NB4 (cell line): ENCODE results near the gene FAM200C.

Experiments
- DNase-seq: peaks from one replicate; pipeline ENCODE4 v3.0.0; 2010; ENCODE audit warnings: low read depth
- H3K4me3 ChIP-seq: one replicate; pipeline ENCODE4 v1.5.1; 2011; ENCODE audit warnings: mild to moderate bottlenecking, low read depth, low read length, moderate library complexity
- CTCF ChIP-seq: IDR thresholded peaks from one replicate; pipeline ENCODE4 v1.5.1; 2012; ENCODE audit warnings: low read depth, low read length
- MAX ChIP-seq: IDR thresholded peaks from 2 replicates; pipeline ENCODE4 v1.6.1; 2011; ENCODE audit warnings: low read depth, low read length
- MYC ChIP-seq: IDR thresholded peaks from 2 replicates; pipeline ENCODE4 v1.6.1; 2011; ENCODE audit warnings: low read depth, low read length
- POLR2A ChIP-seq: IDR thresholded peaks from 2 replicates; pipeline ENCODE4 v1.6.1; 2011; ENCODE audit warnings: mild to moderate bottlenecking; ENCODE audit not compliant: insufficient read length; ENCODE audit errors: extremely low read depth

FAM200C gene

GRCh38 chr5:160369990-160370712 lies 29.7 kb downstream of the FAM200C start, which contains the start of gene C1QTNF2:
C1QTNF2 (minus strand) TSS chr5:160370626; CDS start chr5:160355011, 15,615 bp downstream.
- DNase-seq = peak; percentile 42
- no peak for TF ChIP-seq POLR2A
- no peak for TF ChIP-seq MYC
- no peak for TF ChIP-seq MAX
- no peak for TF ChIP-seq CTCF
- peak within 1 kb of the TSS; percentile 62 for H3K4me3 ChIP-seq

GRCh38 chr5:160367885-160368284 lies 32.0 kb downstream of the FAM200C start:
- DNase-seq = no peak
- TF ChIP-seq CTCF (no peak), MYC (no peak), MAX (no peak), POLR2A (no peak)
- H3K4me3 ChIP-seq = no peak overlapping the region

- H3K4me3 ChIP-seq = no peak overlapping the region
- DNase-seq = no peak
- TF ChIP-seq CTCF = no peak
- no peak for TF ChIP-seq MAX
- TF ChIP-seq MYC = no peak
- no peak for TF ChIP-seq POLR2A
Measured at GRCh38 chr5:160367261-160367660, 32.6 kb downstream of the FAM200C start.

GRCh38 chr5:160366230-160366629 lies 33.6 kb downstream of the FAM200C start:
- H3K4me3 ChIP-seq = no peak overlapping the region
- no peak for DNase-seq
- TF ChIP-seq MAX = no peak
- TF ChIP-seq MYC = no peak
- no peak for TF ChIP-seq POLR2A
- no peak for TF ChIP-seq CTCF

GRCh38 chr5:160363660-160364395 lies 36.0 kb downstream of the FAM200C start:
- peak; percentile 21 for DNase-seq
- TF ChIP-seq POLR2A (no peak), MYC (no peak), CTCF (no peak), MAX (no peak)
- no peak overlapping the region for H3K4me3 ChIP-seq
